Chondrocyte (in vitro differentiated cells): ENCODE data around the gene NRP1. TPM values are rescaled to one million over a fixed set of nuclear protein-coding genes. Genes with fewer than 3 reads are reported as not detected.

Experiments used
- DNase-seq: peaks from one replicate; pipeline ENCODE4 v3.0.0; 2021; ENCODE audit warnings: mixed read lengths, low spot score
- H3K27ac Mint-ChIP-seq: one replicate; pipeline ENCODE4 v1.8.0; 2021; ENCODE audit warnings: mild to moderate bottlenecking, moderate library complexity, mixed read lengths; ENCODE audit not compliant: unreplicated experiment
- H3K27me3 Mint-ChIP-seq: 2 replicates; pipeline ENCODE4 v1.8.0; 2021; ENCODE audit warnings: low read depth, mixed read lengths
- H3K36me3 Mint-ChIP-seq: 2 replicates; pipeline ENCODE4 v1.8.0; 2021; ENCODE audit warnings: low read depth, mixed read lengths
- H3K4me1 Mint-ChIP-seq: 2 replicates; pipeline ENCODE4 v1.8.0; 2021; ENCODE audit warnings: low read depth, mild to moderate bottlenecking, mixed read lengths
- H3K4me3 Mint-ChIP-seq: one replicate; pipeline ENCODE4 v1.8.0; 2021; ENCODE audit warnings: mild to moderate bottlenecking, moderate library complexity, mixed read lengths; ENCODE audit not compliant: unreplicated experiment
- H3K9me3 Mint-ChIP-seq: 2 replicates; pipeline ENCODE4 v1.8.0; 2021; ENCODE audit warnings: low read depth, mixed read lengths
- total RNA-seq: library from RNA; stranded (reverse); gene quantifications from 3 replicates; pipeline ENCODE4 v1.2.1, GENCODE V29; 2021
- TF ChIP-seq, protein P1 (sequence below): fragments of 200-600 bp; sonication (generic); IDR thresholded peaks from 2 replicates; pipeline ENCODE4 v1.5.0; 2021; ENCODE audit warnings: antibody characterized with exemption, mild to moderate bottlenecking, moderate library complexity

Gene NRP1
- total RNA-seq, 1 donor from 2014 or later: 122 TPM

DNA sequence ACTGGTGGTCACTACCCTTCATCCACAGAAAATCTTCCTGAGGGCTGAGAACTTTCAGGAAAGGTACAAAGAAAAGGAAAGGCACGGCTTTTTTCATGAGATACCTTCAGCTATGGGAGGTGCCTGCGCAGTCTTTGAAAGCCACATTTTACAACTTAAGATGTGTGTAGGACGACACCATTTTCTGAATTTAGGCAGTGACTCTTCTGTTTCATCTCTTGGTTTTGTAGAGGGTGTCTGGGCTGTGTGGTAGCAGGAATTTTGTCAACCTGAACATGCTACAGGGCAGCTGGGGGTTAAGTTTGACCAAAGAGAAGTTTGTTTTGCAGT lies 138.1 kb downstream of the NRP1 start:
- no peaks in the 10 kb centered on the region for H3K9me3 Mint-ChIP-seq
- TF ChIP-seq, protein P1, sequence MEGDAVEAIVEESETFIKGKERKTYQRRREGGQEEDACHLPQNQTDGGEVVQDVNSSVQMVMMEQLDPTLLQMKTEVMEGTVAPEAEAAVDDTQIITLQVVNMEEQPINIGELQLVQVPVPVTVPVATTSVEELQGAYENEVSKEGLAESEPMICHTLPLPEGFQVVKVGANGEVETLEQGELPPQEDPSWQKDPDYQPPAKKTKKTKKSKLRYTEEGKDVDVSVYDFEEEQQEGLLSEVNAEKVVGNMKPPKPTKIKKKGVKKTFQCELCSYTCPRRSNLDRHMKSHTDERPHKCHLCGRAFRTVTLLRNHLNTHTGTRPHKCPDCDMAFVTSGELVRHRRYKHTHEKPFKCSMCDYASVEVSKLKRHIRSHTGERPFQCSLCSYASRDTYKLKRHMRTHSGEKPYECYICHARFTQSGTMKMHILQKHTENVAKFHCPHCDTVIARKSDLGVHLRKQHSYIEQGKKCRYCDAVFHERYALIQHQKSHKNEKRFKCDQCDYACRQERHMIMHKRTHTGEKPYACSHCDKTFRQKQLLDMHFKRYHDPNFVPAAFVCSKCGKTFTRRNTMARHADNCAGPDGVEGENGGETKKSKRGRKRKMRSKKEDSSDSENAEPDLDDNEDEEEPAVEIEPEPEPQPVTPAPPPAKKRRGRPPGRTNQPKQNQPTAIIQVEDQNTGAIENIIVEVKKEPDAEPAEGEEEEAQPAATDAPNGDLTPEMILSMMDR: no peak
- peak overlapping the region; percentile 14 for H3K27ac Mint-ChIP-seq
- H3K36me3 Mint-ChIP-seq: peaks cover 18% of the 10 kb centered on the region
- no peaks in the 10 kb centered on the region for H3K27me3 Mint-ChIP-seq
- H3K4me3 Mint-ChIP-seq: no peak overlapping the region
- no peak for DNase-seq
- H3K4me1 Mint-ChIP-seq: peaks cover 56% of the 10 kb centered on the region

- TF ChIP-seq, protein P1: no peak
- H3K4me3 Mint-ChIP-seq: no peak overlapping the region
- H3K27ac Mint-ChIP-seq: peak overlapping the region; percentile 55
- DNase-seq: no peak
- H3K9me3 Mint-ChIP-seq: no peaks in the 10 kb centered on the region
- H3K4me1 Mint-ChIP-seq: peaks cover 56% of the 10 kb centered on the region
- H3K36me3 Mint-ChIP-seq: peaks cover 17% of the 10 kb centered on the region
- no peaks in the 10 kb centered on the region for H3K27me3 Mint-ChIP-seq
Observed at GRCh38 chr10:33195608-33196376, 138.7 kb downstream of the NRP1 start.

GRCh38 chr10:33193701-33194521 lies 140.6 kb downstream of the NRP1 start:
- Mint-ChIP-seq H3K36me3 (peaks cover 29% of the 10 kb centered on the region), H3K27ac (peak overlapping the region; percentile 92), H3K27me3 (no peaks in the 10 kb centered on the region)

DNA sequence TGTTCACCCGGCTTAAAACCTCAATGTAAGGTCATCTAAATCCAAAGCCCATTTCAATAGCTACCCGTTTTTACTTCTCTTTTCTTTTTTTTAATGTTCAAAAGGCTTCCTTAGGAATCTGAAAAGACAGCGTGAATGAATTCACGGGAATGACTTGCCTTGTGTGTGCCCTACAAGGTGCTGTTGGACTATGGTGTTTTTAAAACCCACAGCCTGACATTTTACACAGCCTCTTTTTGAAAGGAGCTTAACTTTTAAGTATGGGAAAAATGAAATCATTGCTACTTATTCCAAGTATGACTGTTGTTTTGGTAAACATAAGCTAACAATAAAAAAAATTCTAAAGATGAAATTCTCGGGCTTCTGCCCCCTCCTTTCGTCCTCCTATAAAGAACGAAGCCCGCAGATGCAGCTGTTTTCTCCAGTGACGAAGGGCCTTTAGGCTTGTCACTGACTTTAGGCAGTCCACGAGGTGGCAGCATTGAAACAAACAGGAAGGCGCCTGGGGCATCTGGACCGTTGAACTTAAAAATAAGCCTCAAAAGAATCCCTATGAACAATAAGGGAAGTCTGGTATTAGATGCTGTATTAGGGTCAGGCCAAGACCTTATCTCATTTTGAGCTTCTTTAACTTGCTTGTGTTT lies 141.3 kb downstream of the NRP1 start:
- Mint-ChIP-seq H3K9me3 (no peaks in the 10 kb centered on the region), H3K27ac (peak overlapping the region; percentile 92), H3K27me3 (no peaks in the 10 kb centered on the region), H3K4me1 (peaks cover 47% of the 10 kb centered on the region), H3K36me3 (peaks cover 30% of the 10 kb centered on the region), H3K4me3 (no peak overlapping the region)
- TF ChIP-seq, protein P1: peak; percentile 95
- DNase-seq: no peak

More at GRCh38 chr10:33193701-33194521, 140.6 kb downstream of the NRP1 start:
- Mint-ChIP-seq H3K4me1 (peaks cover 55% of the 10 kb centered on the region), H3K4me3 (no peak overlapping the region), H3K9me3 (no peaks in the 10 kb centered on the region)
- TF ChIP-seq, protein P1: peak; percentile 64
- no peak for DNase-seq

- no peak overlapping the region for H3K4me3 Mint-ChIP-seq
- no peak for DNase-seq
- H3K36me3 Mint-ChIP-seq: peaks cover 34% of the 10 kb centered on the region
- H3K9me3 Mint-ChIP-seq: no peaks in the 10 kb centered on the region
- no peaks in the 10 kb centered on the region for H3K27me3 Mint-ChIP-seq
- TF ChIP-seq, protein P1: no peak
- no peak overlapping the region for H3K27ac Mint-ChIP-seq
- peaks cover 43% of the 10 kb centered on the region for H3K4me1 Mint-ChIP-seq
Observed at GRCh38 chr10:33192190-33192589, 142.3 kb downstream of the NRP1 start.
